Stimulated activated CD8-positive, alpha-beta memory T cell treated with anti-CD3 and anti-CD28 coated beads, Interleukin-7, amount 100 ng/mL, for 4 hours (primary cell): ENCODE data around the gene MYADML2.
A peak's percentile ranks its signal among the peaks of the same experiment; 100 is the strongest.

ENCODE experiments used
- DNase-seq, 2 donors: peaks; one replicate each; pipeline ENCODE4 v3.0.0-alpha.2; 2020; ENCODE audit warnings: low read depth in 2 of 2

MYADML2 gene

GRCh38 chr17:81939218-81939617 is 7.8 kb downstream of the MYADML2 start:
- DNase-seq, result no peak

- DNase-seq, result no peak
Observed at GRCh38 chr17:81935709-81936084, 11.3 kb downstream of the MYADML2 start.

DNA sequence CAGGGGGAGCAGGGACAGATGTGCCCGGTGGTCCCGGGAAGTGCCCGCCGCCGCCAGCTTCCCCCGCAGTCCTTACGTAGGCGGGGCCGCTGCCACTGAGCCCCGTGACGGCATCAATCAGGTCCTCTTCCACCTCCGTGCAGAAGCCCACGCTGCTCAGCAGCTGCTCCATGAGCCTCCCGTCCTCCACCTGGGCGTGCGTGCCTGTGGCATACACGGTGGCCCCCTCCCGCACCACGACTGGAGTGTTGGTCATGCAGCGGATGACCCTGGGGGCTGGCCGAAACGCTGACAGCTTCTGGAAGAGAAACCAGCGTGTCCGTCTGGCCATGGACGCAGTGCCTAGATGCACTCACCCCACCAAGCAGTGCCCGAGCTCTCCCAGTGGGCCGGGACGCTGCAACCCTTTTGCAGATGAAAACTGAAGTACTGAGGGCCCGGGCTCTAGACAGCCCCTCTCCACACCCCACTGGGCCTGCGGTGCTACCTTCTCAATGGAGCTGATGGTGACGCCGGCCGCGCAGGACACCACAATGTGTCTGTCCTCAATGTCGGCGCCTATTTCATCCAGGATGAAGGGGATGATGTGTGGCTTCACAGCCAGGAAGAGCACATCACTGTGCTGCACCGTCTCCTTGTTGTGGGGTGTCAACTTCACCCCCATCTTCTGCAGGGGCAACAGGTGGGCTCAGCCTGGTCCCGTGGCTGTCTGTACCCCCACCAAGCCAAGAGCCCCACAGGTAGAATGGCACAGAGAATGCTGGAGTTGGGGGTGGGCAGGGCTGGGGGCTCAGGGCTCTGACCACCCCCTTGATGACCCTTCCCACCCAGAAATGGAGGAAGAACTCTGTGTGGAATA is 12.0 kb downstream of the MYADML2 start:
- no peak for DNase-seq

- DNase-seq, result no peak
Observed at GRCh38 chr17:81934098-81934757, 12.8 kb downstream of the MYADML2 start.

GRCh38 chr17:81933178-81933699 is 13.8 kb downstream of the MYADML2 start:
- no peak for DNase-seq

- no peak for DNase-seq
Observed at GRCh38 chr17:81932333-81932983, 14.6 kb downstream of the MYADML2 start.

GRCh38 chr17:81931557-81932332 is 15.3 kb downstream of the MYADML2 start:
- DNase-seq, result no peak

DNA sequence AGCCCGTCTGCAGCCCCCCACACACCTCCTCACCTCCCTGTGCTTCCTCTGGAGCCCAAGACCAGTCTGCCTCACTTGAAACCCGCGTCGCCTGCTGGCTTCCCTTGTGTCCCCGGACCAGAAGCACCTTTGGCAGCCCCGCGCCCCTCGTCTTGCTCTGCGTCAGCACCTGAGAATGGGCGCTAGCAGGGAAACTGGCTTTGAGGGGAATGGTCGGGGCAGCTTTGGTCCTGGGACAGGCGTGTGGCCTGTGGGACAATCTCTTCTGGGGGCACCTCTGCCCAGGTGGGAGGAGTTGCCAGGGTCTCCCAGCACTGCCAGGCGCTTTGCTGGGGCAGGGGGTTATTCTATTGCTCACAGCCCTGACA is 15.9 kb downstream of the MYADML2 start:
- no peak for DNase-seq

DNA sequence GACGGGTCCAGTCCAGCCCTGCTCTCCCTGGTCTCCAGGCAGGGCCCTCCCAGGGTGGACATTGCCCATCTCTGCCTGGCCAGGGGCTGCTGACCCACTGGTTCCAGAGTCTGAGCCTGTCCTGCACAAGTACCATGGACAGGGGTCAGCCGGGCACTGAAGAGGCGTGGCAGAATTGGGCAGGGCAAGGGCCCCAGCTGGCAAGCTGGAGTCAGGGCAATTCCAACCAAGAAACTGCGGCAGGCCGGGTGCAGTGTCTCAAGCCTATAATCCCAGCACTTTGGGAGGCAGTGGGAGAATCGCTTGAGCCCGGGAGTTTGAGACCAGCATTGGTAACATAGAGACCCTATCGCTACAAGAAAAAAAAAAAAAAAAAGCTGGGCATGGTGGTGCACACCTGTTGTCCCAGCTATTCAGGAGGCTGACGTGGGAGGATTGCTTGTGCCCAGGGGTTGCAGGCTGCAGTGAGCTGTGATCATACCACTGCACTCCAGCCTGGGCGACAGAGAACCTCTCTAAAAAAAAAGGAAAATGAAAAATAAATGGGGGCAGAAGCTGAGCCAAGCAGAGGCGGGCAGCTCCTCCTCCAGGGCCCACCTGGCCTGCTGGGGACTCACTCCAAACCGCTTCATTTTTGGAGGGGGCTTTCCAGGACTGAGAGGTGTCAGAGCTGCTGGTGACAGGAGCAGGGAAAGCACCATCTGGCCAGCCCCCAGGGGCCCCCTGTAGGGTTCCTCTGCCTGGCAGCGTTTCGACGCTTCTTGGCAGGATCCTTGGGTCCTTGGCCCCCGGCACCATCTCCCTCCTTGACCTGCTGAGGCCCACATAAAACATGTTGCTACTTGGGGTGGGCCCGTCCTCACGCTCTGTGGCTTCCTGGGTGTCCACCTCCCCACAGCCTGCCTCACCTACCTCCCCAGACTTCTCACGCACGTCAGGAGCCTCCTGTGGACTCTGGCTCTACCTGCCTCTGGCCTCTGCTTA is 16.6 kb downstream of the MYADML2 start:
- DNase-seq, result no peak

DNA sequence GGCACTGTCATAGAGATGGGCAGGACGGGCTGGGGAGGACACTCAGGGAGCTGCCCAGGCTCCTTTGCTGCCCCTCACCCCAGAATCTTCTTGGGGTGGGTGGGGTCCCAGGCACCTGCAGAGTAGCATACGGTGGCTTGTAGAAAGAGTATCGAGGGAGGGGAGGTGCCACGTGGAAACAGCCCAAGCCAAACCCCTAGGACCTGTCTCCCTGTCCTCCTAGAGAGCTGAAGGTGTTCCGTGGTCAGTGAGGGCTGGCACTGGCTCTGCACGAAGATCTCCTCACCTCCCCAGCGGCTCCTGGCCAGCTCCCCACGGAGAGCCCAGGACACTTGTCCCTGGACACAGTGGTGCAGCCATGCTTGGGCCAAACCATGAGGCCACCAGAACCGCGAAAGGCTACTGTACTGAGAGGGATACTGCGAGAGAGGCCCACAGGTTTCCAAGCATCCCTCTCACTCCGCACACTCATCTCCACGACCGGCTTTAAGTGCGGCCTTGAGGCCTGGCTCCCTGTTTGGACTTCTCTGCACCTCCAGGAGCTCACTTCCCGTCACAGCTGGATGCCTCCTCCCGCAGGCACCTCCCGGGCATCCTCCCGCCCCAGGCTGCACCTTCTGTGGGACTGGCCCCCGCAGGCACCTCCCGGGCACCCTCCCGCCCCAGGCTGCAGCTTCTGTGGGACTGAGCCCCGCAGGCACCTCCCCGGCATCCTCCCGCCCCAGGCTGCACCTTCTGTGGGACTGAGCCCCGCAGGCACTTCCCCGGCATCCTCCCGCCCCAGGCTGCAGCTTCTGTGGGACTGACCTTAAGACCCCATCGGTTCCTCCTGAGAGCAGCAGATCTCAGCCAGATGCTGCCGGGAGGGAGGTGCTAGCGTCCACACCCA is 17.5 kb downstream of the MYADML2 start:
- DNase-seq, result no peak

DNA sequence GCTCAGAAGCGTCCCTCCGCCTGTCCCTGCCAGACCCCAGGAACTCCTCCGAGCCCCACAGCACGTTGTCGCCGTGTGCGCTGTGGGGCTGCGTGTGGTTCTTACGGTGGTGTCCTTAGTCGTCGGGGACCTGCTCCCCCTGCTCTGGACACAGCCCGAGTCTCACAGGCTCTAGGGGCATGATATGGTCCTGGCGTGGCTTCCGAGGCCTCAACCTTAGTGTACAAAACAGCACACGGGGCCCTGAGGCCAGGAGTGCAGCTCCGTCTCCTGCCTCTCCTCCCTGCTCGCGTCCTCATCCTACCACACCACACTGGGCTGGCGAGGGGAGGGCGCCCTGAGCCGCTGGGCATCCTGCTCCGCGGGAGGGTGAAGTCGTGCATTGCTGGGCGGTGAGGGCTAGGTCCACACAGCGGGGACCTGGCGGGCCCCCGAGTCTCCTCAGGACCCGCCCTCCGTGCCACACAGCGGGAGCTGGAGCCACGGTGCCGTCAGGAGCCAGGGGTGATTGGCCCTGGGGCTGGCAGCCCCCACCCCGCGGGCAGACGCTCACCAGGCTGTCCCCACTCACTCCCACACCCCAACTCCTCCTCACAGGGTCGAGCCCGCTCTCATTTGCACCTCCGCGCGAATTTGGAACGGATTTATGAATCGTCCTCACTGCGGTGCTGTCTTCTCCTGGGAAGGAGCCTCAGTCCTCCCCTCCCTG is 18.3 kb downstream of the MYADML2 start:
- DNase-seq, result no peak

GRCh38 chr17:81927653-81928543 is 19.1 kb downstream of the MYADML2 start, which contains the start of gene MAFG:
MAFG (minus strand) TSS chr17:81927735; CDS start chr17:81923185, 4,550 bp downstream.
- DNase-seq, result peak; percentile 77 to 86

DNA sequence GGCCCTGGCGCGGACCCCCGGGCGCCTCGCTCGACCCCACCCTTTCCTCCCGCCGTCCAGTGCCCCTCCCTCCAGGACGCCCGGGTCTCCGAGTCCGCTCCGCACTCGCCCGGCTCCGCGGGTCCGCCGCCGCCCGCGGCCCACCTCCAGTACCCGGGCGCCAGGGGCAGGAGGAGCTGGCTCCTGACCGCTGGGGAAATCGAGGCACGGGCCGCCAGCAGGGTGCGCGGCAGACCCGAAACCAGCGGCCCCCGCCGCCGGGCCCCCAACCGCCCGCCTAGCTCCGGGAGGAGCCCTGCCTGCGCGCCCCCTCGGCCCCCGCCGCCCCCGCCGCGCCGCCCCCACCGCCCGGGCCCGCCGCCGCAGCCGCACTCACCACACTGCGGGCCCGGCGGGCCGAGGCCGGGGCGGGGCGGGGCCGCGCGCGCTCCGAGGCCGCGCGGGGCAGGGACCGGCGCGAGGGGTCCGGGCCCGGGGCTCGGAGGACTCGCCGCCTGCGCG is 19.8 kb downstream of the MYADML2 start:
- peak in 1 of 2 donors; percentile 46 for DNase-seq

GRCh38 chr17:81926451-81927151 is 20.4 kb downstream of the MYADML2 start:
- DNase-seq, result peak; percentile 47 to 60

- no peak for DNase-seq
Observed at GRCh38 chr17:81925860-81926450, 21.1 kb downstream of the MYADML2 start.
